ENCODE results near the gene PHETA1.
"Not testable (repeated sequence)": the region's sequence is repeated elsewhere in the genome, so short reads cannot be mapped to it uniquely, and the experiment has no call there.

The PHETA1 gene

GRCh38 chr12:111339321-111339938, 29.5 kb downstream of the PHETA1 start:
- Histone ChIP-seq H3K9me3 (ENCODE audit: severe bottlenecking) (no peaks in the 10 kb centered on the region), H3K27me3 (ENCODE audit: insufficient read depth, poor library complexity, severe bottlenecking) (no peaks in the 10 kb centered on the region), H3K36me3 (ENCODE audit: low read depth) (no peaks in the 10 kb centered on the region), H3K4me3 (ENCODE audit: severe bottlenecking) (no peak overlapping the region), H3K4me1 (ENCODE audit: insufficient read depth, poor library complexity, severe bottlenecking) (no peaks in the 10 kb centered on the region), H3K27ac (ENCODE audit: poor library complexity, severe bottlenecking) (no peak overlapping the region)
- TF ChIP-seq CTCF (IDR thresholded peaks at IDR 0.05; ENCODE audit: poor library complexity, severe bottlenecking) = no peak
- no peak for ATAC-seq (ENCODE audit: low read depth)
- no peak for DNase-seq (ENCODE audit: low spot score)

- Histone ChIP-seq H3K9me3 (ENCODE audit: severe bottlenecking) (no peaks in the 10 kb centered on the region), H3K27me3 (ENCODE audit: insufficient read depth, poor library complexity, severe bottlenecking) (no peaks in the 10 kb centered on the region), H3K27ac (ENCODE audit: poor library complexity, severe bottlenecking) (no peak overlapping the region), H3K4me1 (ENCODE audit: insufficient read depth, poor library complexity, severe bottlenecking) (no peaks in the 10 kb centered on the region), H3K36me3 (ENCODE audit: low read depth) (no peaks in the 10 kb centered on the region), H3K4me3 (ENCODE audit: severe bottlenecking) (no peak overlapping the region)
- DNase-seq (ENCODE audit: low spot score) (no peak), ATAC-seq (ENCODE audit: low read depth) (no peak)
- no peak for TF ChIP-seq CTCF (IDR thresholded peaks at IDR 0.05; ENCODE audit: poor library complexity, severe bottlenecking)
Observed at GRCh38 chr12:111338096-111338495, 30.8 kb downstream of the PHETA1 start.

GRCh38 chr12:111337371-111337770, 31.5 kb downstream of the PHETA1 start:
- Histone ChIP-seq H3K27me3 (ENCODE audit: insufficient read depth, poor library complexity, severe bottlenecking) (no peaks in the 10 kb centered on the region), H3K4me3 (ENCODE audit: severe bottlenecking) (no peak overlapping the region), H3K4me1 (ENCODE audit: insufficient read depth, poor library complexity, severe bottlenecking) (no peaks in the 10 kb centered on the region), H3K9me3 (ENCODE audit: severe bottlenecking) (no peaks in the 10 kb centered on the region), H3K36me3 (ENCODE audit: low read depth) (no peaks in the 10 kb centered on the region), H3K27ac (ENCODE audit: poor library complexity, severe bottlenecking) (no peak overlapping the region)
- ATAC-seq (ENCODE audit: low read depth) (no peak), DNase-seq (ENCODE audit: low spot score) (no peak)
- no peak for TF ChIP-seq CTCF (IDR thresholded peaks at IDR 0.05; ENCODE audit: poor library complexity, severe bottlenecking)

- H3K4me3 ChIP-seq (ENCODE audit: severe bottlenecking); ATAC-seq (ENCODE audit: low read depth); H3K36me3 ChIP-seq (ENCODE audit: low read depth); H3K9me3 ChIP-seq (ENCODE audit: severe bottlenecking); H3K27ac ChIP-seq (ENCODE audit: poor library complexity, severe bottlenecking); H3K27me3 ChIP-seq (ENCODE audit: insufficient read depth, poor library complexity, severe bottlenecking); DNase-seq (ENCODE audit: low spot score); H3K4me1 ChIP-seq (ENCODE audit: insufficient read depth, poor library complexity, severe bottlenecking): not testable (repeated sequence)
Observed at GRCh38 chr12:111336411-111336810, 32.5 kb downstream of the PHETA1 start.

- ATAC-seq (ENCODE audit: low read depth) (no peak), DNase-seq (ENCODE audit: low spot score) (no peak)
- H3K27ac ChIP-seq (ENCODE audit: poor library complexity, severe bottlenecking) = no peak overlapping the region
- H3K9me3 ChIP-seq (ENCODE audit: severe bottlenecking) = no peaks in the 10 kb centered on the region
- TF ChIP-seq CTCF (IDR thresholded peaks at IDR 0.05; ENCODE audit: poor library complexity, severe bottlenecking) = no peak
- no peaks in the 10 kb centered on the region for H3K36me3 ChIP-seq (ENCODE audit: low read depth)
- no peak overlapping the region for H3K4me3 ChIP-seq (ENCODE audit: severe bottlenecking)
- no peaks in the 10 kb centered on the region for H3K27me3 ChIP-seq (ENCODE audit: insufficient read depth, poor library complexity, severe bottlenecking)
- H3K4me1 ChIP-seq (ENCODE audit: insufficient read depth, poor library complexity, severe bottlenecking) = no peaks in the 10 kb centered on the region
Observed at GRCh38 chr12:111335811-111336210, 33.1 kb downstream of the PHETA1 start.

- H3K36me3 ChIP-seq (ENCODE audit: low read depth); H3K4me1 ChIP-seq (ENCODE audit: insufficient read depth, poor library complexity, severe bottlenecking); H3K27ac ChIP-seq (ENCODE audit: poor library complexity, severe bottlenecking); ATAC-seq (ENCODE audit: low read depth); DNase-seq (ENCODE audit: low spot score); H3K9me3 ChIP-seq (ENCODE audit: severe bottlenecking); H3K27me3 ChIP-seq (ENCODE audit: insufficient read depth, poor library complexity, severe bottlenecking); H3K4me3 ChIP-seq (ENCODE audit: severe bottlenecking): not testable (repeated sequence)
Observed at GRCh38 chr12:111335301-111335700, 33.6 kb downstream of the PHETA1 start.

Data from RWPE2 (cell line).